HG03521 (cell line): ENCODE measurements around the gene HS3ST4.

Experiments
- ATAC-seq: cut with Tn5 transposase; IDR thresholded peaks from one replicate; pipeline ENCODE4 v1.9.1; 2021; ENCODE audit warnings: mild to moderate bottlenecking, moderate library complexity; ENCODE audit not compliant: unreplicated experiment

HS3ST4 gene

DNA sequence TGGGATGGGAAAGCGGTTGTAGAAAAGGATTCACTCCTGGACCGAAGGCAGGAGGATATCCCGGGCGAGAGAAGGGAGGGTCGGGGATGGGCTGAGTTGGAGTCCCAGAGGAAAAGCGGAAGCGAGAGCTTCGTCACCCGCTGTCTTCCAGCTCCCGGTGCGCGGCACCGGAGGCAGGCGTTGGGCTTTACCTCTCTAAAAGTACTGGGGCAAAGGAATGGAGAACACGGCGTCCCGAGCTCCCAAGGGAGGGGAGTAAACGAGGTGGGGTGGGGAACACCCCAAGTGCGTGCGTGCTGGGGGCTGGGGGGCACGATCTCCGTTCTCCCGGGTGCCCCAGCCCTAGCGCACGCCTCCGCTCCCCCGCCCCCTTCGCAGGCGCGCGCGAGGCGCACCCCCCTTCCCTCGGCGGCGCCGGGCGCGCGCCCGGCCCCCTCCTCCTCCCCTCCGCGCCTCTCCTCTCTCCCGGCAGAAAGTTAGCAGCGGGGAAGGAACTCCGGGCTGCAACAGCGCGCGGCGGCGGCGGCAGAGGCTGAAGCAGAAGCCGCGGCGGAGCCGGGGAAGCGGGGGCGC is at the start of gene HS3ST4:
HS3ST4 (plus strand) TSS at position 441 of the 573 bp plus-strand sequence.
- ATAC-seq, result no peak

- ATAC-seq, result no peak
These were observed 48.1 kb upstream of the HS3ST4 start for GRCh38 chr16:25643633-25644032.

DNA sequence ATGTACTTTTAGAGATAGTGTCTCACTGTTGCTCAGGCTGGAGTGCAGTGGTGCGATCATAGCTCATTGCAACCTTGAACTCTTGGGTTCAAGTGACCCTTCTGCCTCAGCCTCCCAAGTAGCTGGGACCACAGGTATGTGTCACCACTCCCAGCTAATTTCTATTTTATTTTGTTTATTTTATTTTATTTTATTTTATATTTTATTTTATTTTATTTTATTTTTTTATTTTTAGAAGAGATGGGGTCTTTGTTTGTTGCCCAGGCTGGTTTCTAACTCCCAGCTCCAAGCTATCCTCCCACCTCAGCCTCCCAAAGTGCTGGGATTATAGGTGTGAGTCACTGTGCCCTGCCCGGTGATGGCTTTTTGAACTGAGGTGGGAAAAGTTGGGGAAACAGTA is 35.1 kb upstream of the HS3ST4 start:
- no peak for ATAC-seq

GRCh38 chr16:25676820-25677219 is 14.9 kb upstream of the HS3ST4 start:
- no peak for ATAC-seq

DNA sequence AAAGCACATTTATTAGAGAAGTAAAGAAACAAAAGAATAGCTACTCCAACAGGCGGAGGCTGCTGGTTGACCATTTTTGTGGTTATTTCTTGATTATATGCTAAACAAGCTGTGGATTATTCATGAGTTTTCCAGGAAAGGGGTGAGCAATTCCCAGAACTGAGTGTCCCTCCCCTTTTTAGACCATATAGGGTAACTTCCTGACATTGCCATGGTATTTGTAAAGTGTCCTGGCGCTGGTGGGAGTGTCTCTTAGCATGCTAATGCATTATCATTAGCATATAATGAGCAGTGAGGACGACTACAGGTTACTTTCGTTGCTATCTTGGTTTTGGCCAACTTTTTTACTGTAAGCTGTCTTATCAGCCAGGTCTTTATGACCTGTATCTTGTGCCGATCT is 12.2 kb upstream of the HS3ST4 start:
- ATAC-seq, result no peak

DNA sequence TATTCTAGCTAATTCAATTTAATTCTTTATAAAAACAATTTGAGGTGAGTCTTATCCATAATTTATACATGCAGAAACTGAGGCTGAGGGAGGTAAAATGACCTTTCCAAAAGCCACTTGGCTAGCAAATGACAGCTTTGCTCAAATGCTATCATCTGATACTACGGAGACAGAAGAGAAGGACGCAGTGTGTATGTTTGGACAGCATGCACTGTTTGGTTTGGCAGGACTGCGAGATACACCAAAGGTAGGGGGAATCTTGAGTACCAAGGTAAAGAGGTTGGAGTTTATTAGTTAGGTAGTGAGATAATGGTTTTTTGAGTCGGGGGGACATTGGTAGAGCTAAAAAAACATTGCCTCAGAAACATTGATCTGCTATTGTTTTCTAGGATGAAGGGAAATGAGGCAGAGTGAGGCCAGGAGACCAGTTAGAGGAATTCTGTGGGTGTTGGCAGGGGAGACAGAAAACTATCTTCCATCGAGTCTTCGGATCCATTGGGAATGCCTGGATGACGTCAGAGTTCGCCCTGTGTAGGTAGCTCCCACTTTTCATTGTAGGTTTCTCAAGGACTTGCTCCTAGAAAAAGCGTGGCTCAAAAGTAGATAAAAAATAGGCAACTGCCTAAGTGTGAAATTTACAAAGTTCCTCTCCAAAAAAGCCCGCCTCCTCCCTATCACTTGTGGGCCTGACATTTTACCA is 2.5 kb upstream of the HS3ST4 start:
- no peak for ATAC-seq

GRCh38 chr16:25690552-25691143 is 1.1 kb upstream of the HS3ST4 start:
- ATAC-seq, result no peak

DNA sequence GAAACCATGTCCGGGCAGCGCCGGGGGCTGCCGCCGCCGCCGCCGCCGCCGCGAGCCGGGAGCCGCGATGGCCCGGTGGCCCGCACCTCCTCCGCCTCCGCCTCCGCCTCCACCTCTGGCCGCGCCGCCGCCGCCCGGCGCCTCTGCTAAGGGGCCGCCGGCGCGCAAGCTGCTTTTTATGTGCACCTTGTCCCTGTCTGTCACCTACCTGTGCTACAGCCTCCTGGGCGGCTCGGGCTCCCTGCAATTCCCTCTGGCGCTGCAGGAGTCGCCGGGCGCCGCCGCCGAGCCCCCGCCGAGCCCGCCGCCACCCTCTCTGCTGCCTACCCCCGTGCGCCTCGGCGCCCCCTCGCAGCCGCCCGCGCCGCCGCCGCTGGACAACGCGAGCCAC is 587 bp downstream of the HS3ST4 start:
- ATAC-seq, result no peak

DNA sequence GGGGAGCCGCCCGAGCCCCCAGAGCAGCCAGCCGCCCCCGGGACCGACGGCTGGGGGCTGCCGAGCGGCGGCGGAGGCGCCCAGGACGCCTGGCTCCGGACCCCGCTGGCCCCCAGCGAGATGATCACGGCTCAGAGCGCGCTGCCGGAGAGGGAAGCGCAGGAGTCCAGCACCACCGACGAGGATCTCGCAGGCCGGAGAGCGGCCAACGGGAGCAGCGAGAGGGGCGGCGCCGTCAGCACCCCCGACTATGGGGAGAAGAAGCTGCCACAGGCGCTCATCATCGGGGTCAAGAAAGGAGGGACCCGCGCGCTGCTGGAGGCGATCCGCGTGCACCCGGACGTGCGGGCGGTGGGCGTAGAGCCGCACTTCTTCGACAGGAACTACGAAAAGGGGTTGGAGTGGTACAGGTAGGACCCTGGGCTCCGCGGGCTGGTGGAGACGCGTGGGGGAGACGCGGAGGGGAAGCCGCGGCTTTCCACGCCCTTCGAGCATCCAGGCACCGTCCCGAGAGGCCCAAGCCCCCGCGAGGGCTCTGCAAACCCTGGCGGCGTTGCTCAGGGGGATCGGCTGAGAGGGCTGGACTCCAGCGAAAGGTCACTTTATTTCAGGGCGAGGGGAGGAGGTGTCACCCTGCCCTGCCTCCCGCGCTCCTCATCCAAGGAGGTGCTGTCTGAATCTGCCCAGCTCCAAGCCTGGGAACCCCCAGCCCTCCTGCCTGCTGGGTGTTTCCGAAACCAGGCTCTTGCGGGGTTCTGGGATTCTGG is 1.2 kb downstream of the HS3ST4 start:
- no peak for ATAC-seq

DNA sequence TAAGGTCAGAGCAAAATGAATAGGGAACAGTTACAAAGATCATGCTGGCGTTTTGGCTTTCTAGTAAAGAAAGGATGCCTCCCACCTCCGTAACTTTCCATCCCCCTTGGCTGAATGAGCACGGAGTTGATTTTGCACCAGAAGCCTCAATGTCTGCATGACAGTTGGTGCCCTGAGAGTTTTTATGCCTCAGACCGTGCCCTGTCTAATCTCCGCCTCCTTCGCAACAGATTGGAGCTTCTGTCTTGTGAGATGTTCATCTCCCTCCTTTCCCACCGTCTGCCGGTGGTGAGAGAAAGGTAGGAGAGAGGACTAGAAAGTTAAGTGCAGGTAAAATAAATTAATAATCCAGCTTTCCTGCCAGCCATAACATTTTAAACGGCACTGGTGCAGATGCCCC is 1.9 kb downstream of the HS3ST4 start:
- ATAC-seq, result no peak

- ATAC-seq, result no peak
These were observed 7.3 kb downstream of the HS3ST4 start for GRCh38 chr16:25699069-25699468.

DNA sequence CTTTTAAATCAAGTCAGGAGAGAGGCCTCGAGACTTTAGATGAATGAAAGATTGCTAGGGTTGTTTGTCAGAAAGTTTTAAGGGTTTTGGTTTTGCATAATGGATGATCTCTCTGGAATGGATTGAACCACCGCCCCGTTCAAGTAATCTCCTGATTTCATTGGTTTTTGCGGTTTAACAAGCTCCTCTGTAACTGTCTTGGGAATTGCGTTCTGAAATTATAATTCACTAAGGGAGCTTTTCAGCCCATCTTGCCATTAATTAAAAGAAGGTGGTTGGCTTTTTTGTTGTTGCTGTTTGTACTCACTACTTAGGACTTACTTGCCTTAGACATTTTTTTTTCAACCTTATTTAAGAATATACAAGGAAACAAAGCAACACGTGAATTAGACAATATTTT is 8.8 kb downstream of the HS3ST4 start:
- no peak for ATAC-seq

DNA sequence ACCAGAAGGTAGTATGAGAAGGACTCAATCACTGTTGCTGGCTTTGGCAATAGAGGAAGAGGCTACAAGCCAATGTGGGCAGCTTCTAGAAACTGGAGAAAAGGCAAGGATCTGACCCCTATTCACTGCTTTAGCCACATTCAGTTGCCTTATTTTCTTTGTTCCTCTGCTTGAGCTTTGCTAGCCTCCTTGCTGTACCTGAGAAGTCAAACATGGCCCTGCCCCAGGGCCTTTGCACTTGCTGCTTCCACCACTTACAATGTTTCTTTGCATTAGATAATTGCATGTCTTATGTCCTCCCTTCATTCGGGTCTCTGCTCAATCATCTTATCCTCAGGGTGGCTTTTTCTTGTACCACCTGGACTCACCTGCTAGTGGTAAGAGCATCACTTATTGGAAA is 15.8 kb downstream of the HS3ST4 start:
- no peak for ATAC-seq

GRCh38 chr16:25707982-25708583 is 16.3 kb downstream of the HS3ST4 start:
- ATAC-seq, result no peak

GRCh38 chr16:25709213-25709612 is 17.5 kb downstream of the HS3ST4 start:
- no peak for ATAC-seq

DNA sequence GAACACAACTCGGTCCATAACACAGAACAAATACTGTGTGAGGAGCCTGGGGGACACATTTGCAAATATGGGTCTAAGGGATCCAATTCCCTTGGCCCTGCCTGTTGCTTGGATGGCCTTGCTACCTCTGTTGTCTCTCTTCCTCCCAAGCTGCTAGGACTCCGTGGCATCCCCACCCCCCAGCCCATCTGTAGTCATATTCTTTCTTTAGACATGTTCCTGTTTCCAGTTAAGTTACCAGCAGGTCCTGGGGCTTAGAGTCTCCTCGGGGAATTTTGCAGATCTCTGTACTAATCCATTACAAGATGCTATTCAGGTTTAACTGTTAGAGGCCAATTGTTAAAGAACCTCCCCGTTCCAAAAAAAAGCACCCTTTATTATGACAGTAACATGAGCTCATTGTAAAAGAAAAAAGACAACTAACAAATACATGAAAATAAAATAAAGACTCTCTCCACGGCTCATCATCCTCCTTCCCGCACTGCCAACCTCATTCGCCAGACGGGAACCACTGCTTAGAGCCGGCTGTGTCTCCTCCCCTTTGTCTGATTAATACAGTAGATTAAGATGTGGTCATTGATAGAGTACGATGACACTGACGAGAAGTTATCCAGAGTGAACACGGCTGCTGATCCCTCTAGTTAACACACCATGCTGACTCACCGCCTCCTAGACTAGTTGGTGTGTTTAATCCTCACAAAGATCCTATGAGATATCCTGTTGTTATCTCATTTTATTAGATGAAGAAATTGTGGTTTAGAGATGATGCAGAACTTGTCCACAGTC is 22.2 kb downstream of the HS3ST4 start:
- no peak for ATAC-seq

GRCh38 chr16:25716186-25716585 is 24.4 kb downstream of the HS3ST4 start:
- ATAC-seq, result no peak

DNA sequence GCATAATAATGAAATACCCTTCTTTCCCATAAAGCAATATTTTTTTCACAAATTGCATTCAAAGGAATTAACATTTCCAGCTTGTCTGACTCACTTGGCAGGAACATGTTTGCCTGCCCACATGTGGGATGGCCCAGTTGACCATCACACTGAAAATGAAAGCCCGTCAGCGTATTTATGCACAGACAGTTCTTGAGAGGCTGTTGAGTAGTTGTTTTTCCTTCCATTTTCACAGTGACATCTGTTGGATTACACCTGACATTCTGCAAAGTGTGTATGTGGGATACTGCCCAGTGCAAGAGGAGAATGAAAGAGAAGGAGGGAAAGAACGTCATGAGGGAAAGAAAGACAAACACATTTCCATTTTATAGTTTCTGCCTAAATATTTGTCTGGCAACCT is 29.7 kb downstream of the HS3ST4 start:
- ATAC-seq, result no peak

GRCh38 chr16:25726430-25727098 is 34.8 kb downstream of the HS3ST4 start:
- no peak for ATAC-seq
